Fibroblast of skin of left quadriceps (primary cell): ENCODE data around the gene TAF9.
"Not testable (repeated sequence)": the region's sequence is repeated elsewhere in the genome, so short reads cannot be mapped to it uniquely, and the experiment has no call there.

Experiments used
- DNase-seq, 2 experiments: peaks; one replicate each; pipeline ENCODE4 v3.0.0-alpha.2; 2013; ENCODE audit warnings: low read depth in 2 of 2

TAF9 gene

DNA sequence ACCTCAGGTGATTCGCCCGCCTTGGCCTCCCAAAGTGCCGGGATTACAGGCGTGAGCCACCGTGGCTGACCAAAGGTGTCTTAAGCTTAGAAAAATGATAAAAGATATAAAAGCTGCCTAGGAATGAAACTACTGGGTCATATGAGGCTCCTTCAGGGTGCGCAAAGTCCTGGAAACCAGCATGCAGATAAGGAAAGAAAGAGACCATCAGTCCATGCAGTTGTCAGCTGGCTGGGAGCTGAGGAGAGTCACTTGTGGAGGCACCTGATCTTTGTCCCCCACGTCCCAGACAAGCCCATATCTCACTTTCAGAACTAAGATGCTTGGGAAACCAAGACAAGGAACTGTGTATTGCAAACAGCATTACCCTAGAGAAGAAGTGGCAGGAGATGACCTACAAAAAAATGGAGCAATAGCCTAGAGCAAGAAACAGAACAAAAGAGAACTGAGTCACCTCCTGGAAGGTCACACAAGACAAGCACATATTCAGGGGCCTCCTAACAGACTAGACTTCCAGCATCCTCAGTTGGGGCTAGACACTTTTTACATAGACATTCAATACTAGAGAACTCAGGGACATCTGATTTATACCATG, 33.9 kb downstream of the TAF9 start:
- DNase-seq = no peak

DNA sequence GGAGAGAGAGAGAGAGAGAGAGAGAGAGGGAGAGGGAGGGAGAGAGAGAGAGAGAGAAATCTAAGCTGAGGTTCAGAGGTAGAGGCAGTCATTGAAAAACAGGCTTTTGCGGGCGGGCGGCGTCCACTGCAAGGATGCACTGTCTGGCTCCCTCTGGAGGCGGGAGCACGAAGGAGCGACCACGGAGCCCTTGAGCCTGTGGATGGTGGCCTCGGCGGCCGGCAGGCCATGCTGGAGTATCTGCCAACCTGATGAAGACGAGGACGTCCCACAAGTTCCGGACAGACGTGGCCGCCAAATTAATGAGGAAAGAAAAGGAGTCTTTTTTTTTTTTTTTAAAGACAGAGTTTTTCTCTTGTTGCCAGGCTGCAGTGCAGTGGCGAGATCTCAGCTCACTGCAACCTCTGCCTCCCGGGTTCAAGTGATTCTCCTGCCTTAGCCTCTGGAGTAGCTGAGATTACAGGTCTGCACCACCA, 34.5 kb downstream of the TAF9 start:
- DNase-seq = peak; percentile 47 to 51

DNA sequence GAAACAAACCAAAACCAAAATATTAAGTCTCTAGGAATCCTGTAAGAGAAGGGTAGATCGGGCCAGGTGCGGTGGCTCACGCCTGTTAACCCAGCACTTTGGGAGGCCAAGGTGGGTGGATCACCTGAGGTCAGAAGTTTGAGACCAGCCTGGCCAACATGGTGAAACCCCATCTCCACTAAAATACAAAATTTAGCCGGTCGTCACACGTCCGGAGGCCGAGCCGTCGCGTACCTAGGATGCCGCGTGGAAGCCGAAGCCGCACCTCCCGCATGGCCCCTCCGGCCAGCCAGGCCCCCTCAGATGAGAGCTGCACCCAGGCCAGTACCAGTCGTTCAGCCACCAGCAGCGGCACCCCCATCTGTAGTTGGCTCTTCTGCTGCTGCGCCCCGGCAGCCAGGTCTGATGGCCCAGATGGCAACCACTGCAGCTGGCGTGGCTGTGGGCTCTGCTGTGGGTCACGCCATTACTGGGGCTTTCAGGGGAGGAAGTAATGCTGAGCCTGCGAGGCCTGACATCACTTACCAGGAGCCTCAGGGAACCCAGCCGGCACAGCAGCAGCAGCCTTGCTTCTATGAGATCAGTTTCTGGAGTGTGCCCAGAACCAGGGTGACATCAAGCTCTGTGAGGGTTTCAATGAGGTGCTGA, 35.5 kb downstream of the TAF9 start:
- not testable (repeated sequence) for DNase-seq

DNA sequence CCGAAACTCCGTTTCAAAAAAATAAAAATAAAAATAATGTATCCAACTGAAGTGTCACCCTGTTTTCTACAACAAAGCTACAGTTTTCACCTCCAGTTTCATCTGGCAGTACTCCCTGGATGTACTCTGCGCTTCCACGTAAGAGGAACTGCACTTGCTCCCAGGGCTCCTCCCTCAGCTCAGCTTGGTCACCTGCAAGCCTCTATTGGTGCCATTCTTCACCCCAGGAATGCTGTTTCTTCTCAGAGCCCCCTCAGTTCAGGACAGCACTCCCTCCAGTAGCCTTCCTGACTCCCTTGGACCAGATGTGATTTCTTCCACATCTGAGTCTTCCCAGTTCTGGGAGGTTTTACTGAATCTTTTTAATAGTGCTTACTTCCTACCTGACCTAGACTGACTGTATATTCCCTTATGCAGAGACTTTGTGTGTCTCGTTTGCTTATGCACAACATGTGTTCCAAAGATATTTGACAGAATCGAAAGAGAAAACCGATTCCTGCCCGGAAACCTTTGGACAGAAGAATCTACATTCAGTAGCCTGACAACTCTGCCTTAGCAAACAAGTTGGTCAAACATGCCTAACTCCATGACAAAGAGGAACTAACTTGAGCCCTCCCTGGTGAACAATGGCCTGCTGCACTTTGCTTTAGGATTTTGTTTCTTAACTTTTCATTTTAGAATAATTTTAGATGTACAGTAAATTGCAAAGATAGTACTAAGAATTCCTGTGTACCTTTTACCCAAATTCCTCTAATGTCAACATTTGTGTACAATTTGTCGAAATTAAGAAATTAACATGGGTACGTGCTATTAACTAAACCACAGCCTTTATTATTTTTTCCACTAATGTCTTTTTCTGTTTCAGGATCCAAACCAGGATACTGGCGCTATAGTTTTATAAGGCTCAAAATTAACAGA, 37.5 kb downstream of the TAF9 start:
- DNase-seq = no peak

DNA sequence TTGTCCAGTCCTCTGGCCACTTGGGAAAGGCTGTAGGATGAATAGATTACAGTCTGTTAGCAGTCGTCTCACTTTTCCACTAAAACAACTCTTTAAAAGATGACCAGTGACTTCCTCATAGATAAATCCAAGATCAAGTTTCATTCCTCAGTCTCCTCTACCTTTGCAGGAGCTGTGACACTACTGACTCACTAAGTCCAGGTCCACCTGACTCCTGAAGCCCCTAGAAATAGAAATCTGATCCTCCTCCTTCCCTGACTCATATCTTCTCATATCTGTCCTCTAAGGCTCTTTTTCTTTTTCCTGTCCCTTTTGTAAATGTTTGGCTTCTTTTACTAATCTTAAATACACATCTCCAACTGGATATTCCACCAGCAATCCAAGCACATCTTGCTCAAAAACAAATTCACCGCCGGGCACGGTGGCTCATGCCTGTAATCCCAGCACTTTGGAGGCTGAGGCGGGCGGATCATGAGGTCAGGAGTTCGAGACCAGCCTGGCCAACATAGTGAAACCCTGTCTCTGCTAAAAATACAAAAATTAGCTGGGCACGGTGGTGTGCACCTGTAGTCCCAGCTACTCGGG, 39.3 kb downstream of the TAF9 start:
- no peak for DNase-seq

DNA sequence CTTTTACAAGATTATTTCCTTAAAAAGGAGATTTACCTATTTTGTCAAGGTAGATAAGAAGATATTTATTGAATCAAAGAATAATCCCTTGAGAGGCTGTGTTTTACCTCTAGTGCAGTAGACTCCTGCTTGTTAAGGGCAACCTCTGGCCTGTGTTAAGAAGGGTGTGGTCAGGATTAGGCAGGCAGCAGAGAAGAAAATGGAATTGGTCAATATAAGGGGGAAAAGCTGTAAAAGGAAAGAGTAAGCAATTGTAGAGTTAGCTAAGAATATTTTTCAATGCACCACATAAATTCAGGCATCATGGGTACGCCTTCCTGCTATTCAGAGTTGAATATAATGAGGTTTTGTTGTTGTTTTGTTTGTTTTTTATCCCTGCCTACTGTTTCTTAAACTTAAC, 43.0 kb downstream of the TAF9 start:
- DNase-seq = no peak

DNA sequence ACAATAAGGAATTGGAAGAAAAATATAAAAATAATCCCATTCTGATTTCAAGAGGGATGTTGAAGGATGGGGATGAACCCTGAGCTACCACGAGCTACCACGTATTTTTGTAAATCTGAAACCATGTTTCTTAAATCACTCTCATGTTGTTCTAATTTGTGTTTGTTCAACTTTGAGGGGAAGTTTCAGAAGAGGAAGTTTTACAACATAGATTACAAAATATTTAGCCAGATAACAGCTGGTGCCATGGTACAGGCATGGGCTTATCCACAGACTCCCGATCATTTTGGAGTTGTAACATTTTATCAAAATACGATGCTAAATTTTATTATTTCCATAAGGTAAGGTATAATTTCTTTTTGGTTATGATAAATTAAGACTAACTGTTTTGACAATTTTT, 51.9 kb downstream of the TAF9 start:
- no peak for DNase-seq

DNA sequence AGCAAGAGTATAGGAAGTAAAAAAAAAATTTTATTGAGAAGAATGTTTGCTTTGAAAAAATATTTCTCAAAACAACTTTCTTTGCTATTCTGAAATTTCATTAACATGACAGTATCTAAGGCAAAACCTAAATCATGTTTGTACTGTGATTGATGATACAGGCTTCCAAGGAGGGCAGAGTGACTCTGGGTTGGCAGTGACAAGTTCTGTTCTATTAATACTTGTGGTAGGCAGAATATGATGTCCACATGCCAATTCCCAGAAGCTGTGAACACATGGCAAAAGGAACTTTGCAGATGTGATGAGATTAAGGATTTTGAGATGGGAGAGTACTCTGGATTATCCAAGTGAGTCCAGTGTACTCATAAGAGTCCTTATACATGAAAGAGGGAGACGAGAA, 53.3 kb downstream of the TAF9 start:
- no peak for DNase-seq
